ENCODE data around the gene FIP1L1. TPM values are rescaled to one million over a fixed set of nuclear protein-coding genes. Genes with fewer than 3 reads are reported as not detected.

Gene FIP1L1
- total RNA-seq, 1 experiment from 2014 or later: 44.8 TPM

DNA sequence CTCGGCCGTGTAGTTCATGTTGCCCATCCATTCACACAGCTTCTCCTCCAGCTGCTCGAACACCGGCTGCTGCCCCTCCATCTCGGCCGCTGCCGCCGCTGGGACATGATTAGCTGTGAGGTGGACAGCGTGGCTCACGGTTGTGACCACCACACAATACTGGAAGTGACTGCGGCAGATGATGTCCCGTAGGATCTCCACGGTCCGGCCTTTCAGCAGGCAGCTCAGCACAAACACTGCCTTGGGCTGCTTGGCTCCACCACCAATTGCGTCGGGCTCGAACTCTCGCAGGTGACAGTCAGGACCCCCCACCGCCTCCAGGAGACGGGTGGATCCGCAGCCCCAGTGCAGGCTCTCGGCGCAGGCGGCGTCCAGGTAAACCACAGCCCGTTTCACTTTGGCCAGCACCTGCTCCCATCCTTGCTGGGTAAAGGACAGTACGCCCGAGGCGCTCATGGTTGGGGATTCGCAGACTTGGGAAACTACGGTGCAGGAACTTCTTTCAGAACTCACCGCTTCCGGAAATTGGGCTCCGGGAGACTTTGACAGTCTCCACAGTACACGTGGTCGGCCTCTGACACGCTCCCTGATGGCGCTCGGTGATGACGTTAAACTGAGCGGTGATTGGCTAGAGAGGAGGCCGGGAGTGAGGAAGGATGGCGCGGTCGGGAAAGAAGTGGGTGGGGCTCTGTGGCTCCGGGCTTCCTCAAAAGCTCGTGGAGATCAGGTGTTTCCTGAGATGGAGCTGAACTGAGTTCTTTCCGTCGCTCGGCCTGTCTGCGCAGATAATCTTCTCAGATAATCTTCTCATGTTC, 11.7 kb upstream of the FIP1L1 start, which contains the start of gene SCFD2:
Gene SCFD2 (minus strand): TSS at position 576 of the 815 bp plus-strand sequence.
- Histone ChIP-seq H3K9me2 (ENCODE audit: insufficient read depth) (no peaks in the 10 kb centered on the region), H3K79me2 (ENCODE audit: low read depth) (peaks cover 20% of the 10 kb centered on the region), H3K9me3 (ENCODE audit: insufficient read depth, low read depth) (no peaks in the 10 kb centered on the region), H3K27me3 (ENCODE audit: insufficient read depth, low read depth) (0 out of 2 replicates have a peak, but pooled peaks cover 5% of the 10 kb centered on the region), H3K36me3 (ENCODE audit: low read depth) (no peaks in the 10 kb centered on the region), H3F3A (ENCODE audit: insufficient read depth, low read depth) (no peaks in the 10 kb centered on the region), H3K4me1 (replicated peaks; ENCODE audit: insufficient read depth) (peaks cover 18% of the 10 kb centered on the region; the same call in 1 of the 2 replicates), H3K4me2 (peak within 1 kb of the TSS; percentile 87), H3K4me3 (peak within 1 kb of the TSS; percentile 72), H4K20me1 (ENCODE audit: insufficient read depth) (no peaks in the 10 kb centered on the region), H3K27ac (no peak within 1 kb of the TSS), H2AFZ (peak within 1 kb of the TSS; percentile 98)
- ChIA-PET CTCF (no interaction called here), POLR2A (ENCODE audit: unreplicated experiment) (interaction anchor here (0.6 to 0.7 kb wide), 2 partner anchors 9 to 13 kb away, joined by 3 to 6 read pairs; no protein-coding TSS in a partner anchor)
- DNase-seq: peak; percentile 90 to 91
- intact Hi-C loops (cut with micrococcal nuclease; ENCODE audit: unreplicated experiment): loop anchor here (1.0 to 5.0 kb wide), 2 partner anchors 12 to 227 kb away; partner anchors contain the start of genes FIP1L1 and LNX1
- TSS peak; percentile 49 for BruUV-seq (replicated peaks)
- TF ChIP-seq EZH2 (IDR thresholded peaks at IDR 0.05; ENCODE audit: low read depth): no peak
- TF ChIP-seq, protein P1, sequence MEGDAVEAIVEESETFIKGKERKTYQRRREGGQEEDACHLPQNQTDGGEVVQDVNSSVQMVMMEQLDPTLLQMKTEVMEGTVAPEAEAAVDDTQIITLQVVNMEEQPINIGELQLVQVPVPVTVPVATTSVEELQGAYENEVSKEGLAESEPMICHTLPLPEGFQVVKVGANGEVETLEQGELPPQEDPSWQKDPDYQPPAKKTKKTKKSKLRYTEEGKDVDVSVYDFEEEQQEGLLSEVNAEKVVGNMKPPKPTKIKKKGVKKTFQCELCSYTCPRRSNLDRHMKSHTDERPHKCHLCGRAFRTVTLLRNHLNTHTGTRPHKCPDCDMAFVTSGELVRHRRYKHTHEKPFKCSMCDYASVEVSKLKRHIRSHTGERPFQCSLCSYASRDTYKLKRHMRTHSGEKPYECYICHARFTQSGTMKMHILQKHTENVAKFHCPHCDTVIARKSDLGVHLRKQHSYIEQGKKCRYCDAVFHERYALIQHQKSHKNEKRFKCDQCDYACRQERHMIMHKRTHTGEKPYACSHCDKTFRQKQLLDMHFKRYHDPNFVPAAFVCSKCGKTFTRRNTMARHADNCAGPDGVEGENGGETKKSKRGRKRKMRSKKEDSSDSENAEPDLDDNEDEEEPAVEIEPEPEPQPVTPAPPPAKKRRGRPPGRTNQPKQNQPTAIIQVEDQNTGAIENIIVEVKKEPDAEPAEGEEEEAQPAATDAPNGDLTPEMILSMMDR (conservative IDR thresholded peaks at IDR 0.05): no peak

DNA sequence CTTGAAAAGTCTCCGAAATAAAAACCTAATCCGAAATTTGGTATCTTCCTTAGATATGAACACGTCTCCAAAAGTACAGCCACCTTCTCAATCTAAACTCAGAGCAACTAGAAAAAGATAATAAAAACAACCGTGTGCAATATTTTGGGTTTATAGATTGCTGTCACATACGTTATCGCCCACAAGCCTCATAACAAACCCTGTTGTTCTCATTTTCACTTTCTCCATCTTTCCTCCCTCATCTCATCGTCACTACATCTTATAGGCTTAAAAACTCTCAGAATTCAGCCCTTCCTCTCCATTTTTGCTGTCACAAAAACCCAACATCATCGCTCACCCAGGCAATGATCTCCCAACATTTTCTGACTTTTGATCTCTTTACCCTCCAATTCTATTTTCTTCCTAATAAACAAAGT, 11.1 kb upstream of the FIP1L1 start:
- Histone ChIP-seq H3K4me2 (peak overlapping the region; percentile 87), H3K9me2 (ENCODE audit: insufficient read depth) (no peaks in the 10 kb centered on the region; the same call in 1 of the 2 replicates), H3K4me1 (replicated peaks; ENCODE audit: insufficient read depth) (peaks cover 18% of the 10 kb centered on the region; the same call in 1 of the 2 replicates), H3K36me3 (ENCODE audit: low read depth) (no peaks in the 10 kb centered on the region), H3K27me3 (ENCODE audit: insufficient read depth, low read depth) (0 out of 2 replicates have a peak, but pooled peaks cover 5% of the 10 kb centered on the region), H4K20me1 (ENCODE audit: insufficient read depth) (no peaks in the 10 kb centered on the region), H3F3A (ENCODE audit: insufficient read depth, low read depth) (no peaks in the 10 kb centered on the region), H3K9me3 (ENCODE audit: insufficient read depth, low read depth) (no peaks in the 10 kb centered on the region), H3K27ac (no peak overlapping the region), H3K79me2 (ENCODE audit: low read depth) (peaks cover 20% of the 10 kb centered on the region), H3K4me3 (peak overlapping the region; percentile 72), H2AFZ (peak overlapping the region; percentile 98)
- intact Hi-C loops (cut with micrococcal nuclease; ENCODE audit: unreplicated experiment): loop anchor here (1.0 to 5.0 kb wide), 2 partner anchors 11 to 226 kb away; partner anchors contain the start of genes FIP1L1 and LNX1
- TSS peak; percentile 95 for BruUV-seq (replicated peaks)
- CTCF ChIA-PET: no interaction called here
- no peak for TF ChIP-seq EZH2 (IDR thresholded peaks at IDR 0.05; ENCODE audit: low read depth)
- TF ChIP-seq, protein P1 (conservative IDR thresholded peaks at IDR 0.05): no peak
- DNase-seq: no peak
- POLR2A ChIA-PET (ENCODE audit: unreplicated experiment): interaction anchor here (0.6 to 0.7 kb wide), 2 partner anchors 8 to 12 kb away, joined by 3 to 6 read pairs; no protein-coding TSS in a partner anchor

DNA sequence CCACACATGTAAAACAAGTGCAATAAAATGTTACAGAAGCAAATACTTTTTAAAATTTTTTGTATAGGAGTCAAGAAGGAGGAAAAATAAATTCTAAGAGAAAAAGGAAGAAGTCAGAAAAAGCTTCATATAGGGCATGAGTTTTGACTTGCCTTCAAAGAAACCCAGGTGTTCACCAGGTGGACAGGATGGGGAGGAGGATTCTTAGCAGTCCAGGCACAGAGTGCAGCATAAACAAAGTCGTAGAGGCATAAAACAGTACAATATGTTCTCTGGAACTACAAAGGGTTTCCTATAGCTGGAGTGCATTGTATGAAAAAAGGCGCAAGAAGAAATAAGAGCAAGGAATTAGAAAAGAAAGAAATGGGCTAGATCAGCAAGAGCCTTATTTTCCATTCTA, 9.7 kb upstream of the FIP1L1 start:
- CTCF ChIA-PET: no interaction called here
- no peak for DNase-seq
- no peaks in the 10 kb centered on the region for H3F3A ChIP-seq (ENCODE audit: insufficient read depth, low read depth)
- no peaks in the 10 kb centered on the region for H3K36me3 ChIP-seq (ENCODE audit: low read depth)
- H2AFZ ChIP-seq: no peak overlapping the region
- no peak overlapping the region for H3K4me3 ChIP-seq
- no peak overlapping the region for H3K27ac ChIP-seq
- POLR2A ChIA-PET (ENCODE audit: unreplicated experiment): no interaction called here
- TF ChIP-seq EZH2 (IDR thresholded peaks at IDR 0.05; ENCODE audit: low read depth): no peak
- TF ChIP-seq, protein P1 (conservative IDR thresholded peaks at IDR 0.05): no peak
- H3K79me2 ChIP-seq (ENCODE audit: low read depth): peaks cover 17% of the 10 kb centered on the region
- BruUV-seq (replicated peaks): no TSS peak
- intact Hi-C loops (cut with micrococcal nuclease; ENCODE audit: unreplicated experiment): loop anchor here (5.0 kb wide), 1 partner anchor 225 kb away; the partner anchor contains the start of gene LNX1
- peaks cover 18% of the 10 kb centered on the region; the same call in 1 of the 2 replicates for H3K4me1 ChIP-seq (replicated peaks; ENCODE audit: insufficient read depth)
- no peaks in the 10 kb centered on the region for H4K20me1 ChIP-seq (ENCODE audit: insufficient read depth)
- no peaks in the 10 kb centered on the region; the same call in 1 of the 2 replicates for H3K9me2 ChIP-seq (ENCODE audit: insufficient read depth)
- H3K4me2 ChIP-seq: no peak overlapping the region
- no peaks in the 10 kb centered on the region for H3K9me3 ChIP-seq (ENCODE audit: insufficient read depth, low read depth)
- 0 out of 2 replicates have a peak, but pooled peaks cover 5% of the 10 kb centered on the region for H3K27me3 ChIP-seq (ENCODE audit: insufficient read depth, low read depth)
